Caki2 (cell line): ENCODE measurements around the gene VAC14. TPM values are rescaled to one million over a fixed set of nuclear protein-coding genes. Genes with fewer than 3 reads are reported as not detected.
A peak's percentile ranks its signal among the peaks of the same experiment; 100 is the strongest.
"Not testable (repeated sequence)": the region's sequence is repeated elsewhere in the genome, so short reads cannot be mapped to it uniquely, and the experiment has no call there.

Experiments
- DNase-seq: peaks from one replicate; pipeline ENCODE4 v3.0.0-alpha.2; 2015; ENCODE audit warnings: low read depth
- in situ Hi-C: cut with HindIII; loops from 2 replicates; pipeline ENCODE4 v1.10.0; 2016; ENCODE audit warnings: low sequenced_read_pairs, low pct_unique_long_range_greater_than_20kb, mixed read lengths
- total RNA-seq: library from RNA; depleted of rRNA; stranded (reverse); fragments of >200 nt; shearing (Covaris generic); gene quantifications from 2 replicates; pipeline ENCODE4 v1.2.3, GENCODE V29; 2014; ENCODE audit warnings: low replicate concordance; rRNA removed

The VAC14 gene
- total RNA-seq, 1 experiment from 2014 or later, result 56.6 TPM

DNA sequence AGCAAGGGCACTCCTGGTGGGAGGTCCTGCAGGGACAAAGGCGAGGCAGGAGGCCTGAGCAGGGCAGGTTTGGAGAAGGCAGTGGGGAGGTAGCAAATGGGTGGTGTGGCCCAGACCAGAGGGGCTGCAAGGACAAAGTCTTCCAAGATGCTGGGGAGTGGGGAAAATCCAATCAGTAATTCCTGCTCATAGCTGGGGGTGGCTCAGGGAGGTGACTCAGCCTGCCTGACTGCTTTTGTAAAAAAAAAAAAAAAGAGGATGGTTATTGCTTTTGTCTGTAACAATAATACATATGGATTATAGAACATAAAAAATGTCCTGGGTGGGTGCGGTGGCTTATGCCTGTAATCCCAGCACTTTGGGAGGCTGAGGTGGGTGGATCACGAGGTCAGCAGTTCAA lies 149.4 kb downstream of the VAC14 start:
- in situ Hi-C loops, result no loop called here
- DNase-seq, result no peak

DNA sequence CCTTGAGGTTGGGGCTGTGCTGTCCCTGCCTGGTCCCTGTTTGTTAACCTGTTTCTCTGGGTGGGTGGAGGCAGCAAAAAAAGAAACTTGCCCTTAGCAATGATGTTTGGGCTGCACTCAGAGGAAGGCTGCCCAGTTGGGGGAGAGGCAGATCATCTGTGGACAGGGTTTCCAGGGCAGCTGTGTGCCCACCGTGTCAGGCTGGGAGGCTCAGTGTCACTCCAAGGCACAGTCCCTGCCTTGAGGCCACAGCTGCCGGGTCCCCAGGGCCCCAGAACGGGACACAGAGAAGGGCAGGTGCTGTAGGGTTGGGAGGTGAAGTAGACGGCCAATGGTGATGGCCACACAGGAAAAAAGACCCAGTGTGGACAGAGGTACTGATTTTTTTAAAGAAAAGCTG lies 150.7 kb downstream of the VAC14 start:
- DNase-seq, result no peak
- in situ Hi-C loops, result no loop called here

DNA sequence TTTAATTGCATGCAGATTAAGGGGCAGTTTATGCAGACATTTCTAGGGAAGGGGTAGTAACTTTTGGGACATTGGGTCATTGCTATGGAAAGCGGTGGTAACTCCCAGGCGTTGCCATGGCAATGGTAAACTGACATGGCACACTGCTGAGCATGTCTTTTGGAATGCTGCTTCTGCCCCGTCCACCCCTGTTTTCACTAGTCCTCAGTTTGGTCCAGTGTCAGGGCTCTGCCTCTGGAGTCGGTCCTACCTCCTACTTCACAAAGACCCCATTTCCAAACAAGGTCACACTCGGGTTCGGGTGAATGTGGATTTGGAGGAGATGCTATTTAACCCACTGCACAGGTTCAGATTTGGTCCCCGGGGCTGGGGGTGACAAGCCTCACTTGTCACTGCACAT lies 151.7 kb downstream of the VAC14 start:
- in situ Hi-C loops, result no loop called here

DNA sequence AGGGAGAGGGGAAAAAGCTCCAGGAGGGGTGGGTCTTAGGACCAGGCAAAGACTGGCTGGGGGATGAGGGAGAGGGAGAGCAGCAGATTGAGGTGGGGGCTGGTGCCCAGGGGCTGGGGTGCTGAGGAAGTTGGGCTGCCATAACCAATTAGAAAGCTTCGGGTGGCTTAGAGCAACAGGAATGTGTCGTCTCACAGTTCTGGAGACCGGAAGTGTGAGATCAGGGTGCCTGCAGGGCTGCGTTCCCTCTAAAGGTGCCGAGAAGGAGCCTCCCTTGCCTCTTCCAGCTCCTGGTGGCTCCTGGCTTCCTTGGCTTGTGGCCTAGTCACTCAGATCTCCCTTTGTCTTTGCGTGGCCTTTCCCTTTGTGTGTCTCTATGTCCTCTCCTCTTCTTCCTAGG lies 152.4 kb downstream of the VAC14 start:
- in situ Hi-C loops, result no loop called here

More for the DNA sequence above, 151.7 kb downstream of the VAC14 start:
- no peak for DNase-seq

DNA sequence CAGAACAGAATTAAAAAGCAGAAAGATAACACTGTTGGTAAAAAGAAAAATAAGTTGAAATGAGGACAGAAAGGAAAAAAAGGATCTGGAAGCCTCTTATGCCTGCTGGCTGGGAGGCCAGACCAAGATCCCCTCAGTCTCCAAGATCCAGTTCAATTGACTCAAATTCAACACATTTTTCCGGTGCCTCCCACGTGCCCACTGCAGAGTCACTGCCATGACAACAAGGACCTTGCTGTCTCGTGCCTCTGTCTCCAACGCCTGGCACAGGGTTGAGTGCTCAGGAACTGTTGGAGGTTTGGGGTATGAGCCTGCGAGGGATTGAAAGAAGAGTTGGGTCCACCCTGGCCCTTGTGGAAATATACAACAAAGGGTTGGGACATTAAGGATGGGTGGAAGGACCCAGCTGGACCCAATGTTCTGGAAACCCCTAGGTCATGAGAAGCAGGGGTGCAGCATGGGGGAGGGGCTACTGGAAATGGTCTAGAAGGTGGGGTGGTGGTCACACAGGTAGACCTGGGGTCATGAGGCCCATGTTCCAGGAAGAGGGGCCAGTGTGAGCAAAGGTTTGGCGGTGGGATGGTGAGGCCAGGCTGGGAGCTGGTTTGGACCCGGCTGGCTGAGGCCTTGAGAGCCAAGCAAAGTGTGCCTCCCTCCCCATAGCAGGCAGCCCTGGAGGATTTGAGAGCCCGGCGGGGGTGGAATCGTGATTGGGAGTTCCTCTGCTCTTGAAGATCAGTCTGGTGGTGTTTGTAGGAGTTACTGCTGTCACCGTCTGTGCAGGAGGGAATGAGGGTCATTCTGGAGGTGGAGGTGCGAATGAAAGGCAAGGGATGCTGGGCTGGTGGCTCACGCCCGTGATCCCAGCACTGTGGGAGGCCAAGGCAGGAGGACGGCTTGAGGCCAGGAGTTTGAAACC lies 153.3 kb downstream of the VAC14 start:
- no peak for DNase-seq
- in situ Hi-C loops, result no loop called here

More for the DNA sequence above, 152.4 kb downstream of the VAC14 start:
- no peak for DNase-seq

DNA sequence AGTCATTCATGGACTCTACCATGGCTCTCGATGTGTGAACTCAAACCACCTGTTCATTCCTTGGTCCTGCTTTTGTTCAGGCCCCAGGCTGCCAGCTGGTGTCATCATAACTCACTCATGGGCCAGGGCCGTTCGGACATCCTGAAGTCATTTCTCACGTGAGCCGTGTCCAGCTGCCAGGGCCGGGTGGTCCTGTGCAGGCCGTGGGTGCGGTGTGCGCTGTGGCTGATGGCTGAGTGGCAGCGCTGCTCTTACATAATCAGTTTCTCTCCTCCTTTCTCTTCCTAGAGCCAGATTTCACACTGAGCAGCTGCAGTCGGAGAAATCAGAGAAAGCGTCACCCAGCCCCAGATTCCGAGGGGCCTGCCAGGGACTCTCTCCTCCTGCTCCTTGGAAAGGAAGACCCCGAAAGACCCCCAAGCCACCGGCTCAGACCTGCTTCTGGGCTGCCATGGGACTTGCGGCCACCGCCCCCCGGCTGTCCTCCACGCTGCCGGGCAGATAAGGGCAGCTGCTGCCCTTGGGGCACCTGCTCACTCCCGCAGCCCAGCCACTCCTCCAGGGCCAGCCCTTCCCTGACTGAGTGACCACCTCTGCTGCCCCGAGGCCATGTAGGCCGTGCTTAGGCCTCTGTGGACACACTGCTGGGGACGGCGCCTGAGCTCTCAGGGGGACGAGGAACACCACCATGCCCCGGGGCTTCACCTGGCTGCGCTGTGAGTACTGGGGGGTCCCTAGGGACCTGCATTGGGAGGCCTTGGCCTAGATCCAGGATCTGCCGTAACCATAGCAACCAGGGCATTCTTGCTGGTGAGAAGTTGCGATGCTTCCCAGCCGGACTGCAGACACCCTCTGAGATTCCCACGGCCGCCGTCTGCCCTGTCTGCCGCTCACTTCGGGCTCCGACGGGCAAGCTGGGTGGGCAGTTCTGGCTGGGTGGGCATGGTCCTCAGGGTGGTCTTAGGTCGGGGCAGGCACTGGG lies 154.4 kb downstream of the VAC14 start, which contains the start of gene IL34:
Gene IL34 (plus strand): TSS at position 300 of the 982 bp plus-strand sequence. CDS start 389 bp downstream, at position 689.
- in situ Hi-C loops, result no loop called here
- no peak for DNase-seq

DNA sequence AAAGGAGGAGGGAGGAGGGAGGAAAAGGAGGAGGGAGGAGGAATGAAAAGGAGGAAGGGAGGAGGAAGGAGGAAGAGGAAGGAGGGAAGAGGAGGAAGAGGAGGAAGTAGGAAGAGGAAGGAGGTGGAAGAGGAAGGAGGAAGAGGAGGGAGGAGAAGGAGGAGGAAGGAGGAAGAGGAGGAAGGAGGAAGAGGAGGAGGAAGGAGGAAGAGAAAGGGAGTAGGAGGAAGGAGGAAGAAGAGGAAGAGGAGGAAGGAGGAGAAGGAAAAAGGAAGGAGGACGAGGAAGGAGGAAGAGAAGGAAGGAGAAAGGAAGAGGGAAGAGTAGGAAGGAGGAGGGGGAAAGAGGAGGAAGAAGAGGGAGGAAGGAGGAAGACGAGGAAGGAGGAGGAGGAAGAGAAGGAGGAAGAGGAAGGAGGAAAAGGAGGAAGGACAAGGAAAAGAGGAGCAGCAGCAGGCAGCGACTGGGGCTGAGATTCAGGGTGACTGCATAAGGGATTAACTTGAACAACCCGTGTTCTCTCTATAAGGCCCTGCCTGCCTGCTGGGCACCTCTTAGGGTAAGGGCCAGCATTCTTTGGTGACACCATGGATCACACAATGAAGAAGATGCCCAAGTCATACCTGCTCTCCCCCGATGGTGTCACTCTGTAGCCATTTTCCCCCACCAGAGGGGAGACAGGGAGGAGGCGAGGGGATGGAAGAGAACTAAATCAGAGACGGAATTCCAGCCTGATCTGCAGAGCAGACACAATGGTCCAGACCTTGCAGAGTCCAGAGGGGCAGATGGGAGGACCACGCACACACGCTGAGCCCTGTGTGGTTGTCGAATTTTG lies 156.0 kb downstream of the VAC14 start:
- in situ Hi-C loops, result no loop called here
- DNase-seq, result peak; percentile 6

DNA sequence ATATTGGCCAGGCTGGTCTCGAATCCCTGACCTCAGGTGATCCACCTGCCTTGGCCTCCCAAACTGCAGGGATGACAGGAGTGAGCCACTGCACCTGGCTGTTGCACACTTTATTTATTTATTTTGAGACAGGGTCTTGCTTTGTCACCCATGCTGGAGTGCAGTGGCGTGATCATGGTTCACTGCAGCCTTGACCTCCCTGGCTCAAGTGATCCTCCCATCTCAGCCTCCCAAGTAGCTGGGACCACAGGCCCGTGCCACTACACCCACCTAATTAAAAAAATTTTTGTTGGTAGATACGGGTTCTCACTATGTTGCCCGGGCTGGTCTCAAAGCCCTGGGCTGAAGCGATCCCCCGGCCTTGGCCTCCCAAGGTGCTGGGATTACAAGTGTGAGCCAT lies 157.7 kb downstream of the VAC14 start:
- DNase-seq, in situ Hi-C loops: not testable (repeated sequence)

DNA sequence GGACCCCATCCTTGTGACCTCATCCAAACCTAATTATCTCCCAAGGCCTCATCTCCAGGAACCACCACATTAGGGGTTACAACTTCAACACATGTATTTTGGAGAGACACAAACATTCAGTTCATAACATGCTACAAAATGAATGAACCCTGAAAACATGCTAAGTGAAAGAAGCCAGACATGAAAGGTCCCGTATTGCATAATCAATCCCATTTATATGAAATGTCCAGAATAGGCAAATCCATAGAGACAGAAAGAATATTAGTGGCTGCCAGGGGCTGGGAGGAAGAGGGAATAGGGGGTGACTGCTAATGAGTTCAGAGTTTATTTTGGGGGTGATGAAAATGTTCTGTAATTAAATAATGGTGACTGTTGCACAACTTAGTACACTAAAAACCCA lies 158.3 kb downstream of the VAC14 start:
- DNase-seq, result no peak
- in situ Hi-C loops, result no loop called here

DNA sequence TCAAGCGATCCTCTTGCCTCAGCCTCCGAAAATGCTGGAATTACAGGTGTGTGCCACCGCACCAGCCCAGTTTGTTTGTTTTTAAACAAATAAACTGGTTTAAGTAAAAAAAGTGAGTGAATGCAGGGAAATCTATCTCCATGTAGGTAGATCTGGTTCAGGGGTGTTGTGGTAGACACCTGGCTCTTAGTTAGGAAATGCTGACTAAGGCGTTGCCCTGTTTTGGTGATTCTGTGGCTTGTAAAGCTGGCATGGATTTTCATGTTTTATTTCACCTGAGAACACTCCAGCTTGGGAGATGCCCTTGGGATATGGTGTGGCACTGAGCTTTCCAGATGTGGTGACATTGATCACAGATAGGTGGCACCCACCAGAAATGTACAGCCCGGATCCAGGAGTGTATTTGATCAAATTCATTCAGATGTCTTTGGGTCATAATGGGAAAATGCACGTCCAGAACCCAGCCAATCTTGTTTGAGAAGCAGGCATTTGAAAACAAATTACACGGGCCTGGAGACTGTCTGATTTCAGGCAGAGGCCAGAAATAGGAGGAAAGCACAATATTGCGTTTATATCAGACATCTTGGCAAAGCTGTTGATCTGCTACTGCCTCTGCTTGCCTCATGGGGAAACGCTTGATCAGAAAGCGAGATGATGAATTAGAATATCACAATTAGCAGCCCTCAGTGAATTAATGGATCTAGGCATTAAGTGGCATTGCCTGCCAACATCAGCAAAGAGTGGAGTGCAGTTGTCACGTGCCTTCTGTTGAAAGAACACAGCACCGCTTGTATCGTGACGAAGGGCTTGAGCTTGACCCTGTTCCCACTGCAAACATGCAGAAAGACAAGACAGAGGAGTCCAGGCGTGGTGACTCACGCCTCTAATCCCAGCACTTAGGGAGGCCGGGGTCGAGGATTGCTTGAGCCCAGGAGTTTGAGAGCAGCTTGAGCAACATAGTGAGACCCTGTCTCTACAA lies 161.9 kb downstream of the VAC14 start:
- in situ Hi-C loops, result no loop called here
- no peak for DNase-seq

Other genes starting within 250 kb of the VAC14 start
- 0.34 TPM in 1 of 2 replicates, not detected in the other for gene IL34, start 154.6 kb downstream of the VAC14 start, total RNA-seq
- gene MTSS2, start 115.1 kb downstream of the VAC14 start, total RNA-seq, result 5.3 and 6.8 TPM in 2 replicates